ENCODE data around the gene DMRT3.
"Not testable (repeated sequence)": the region's sequence is repeated elsewhere in the genome, so short reads cannot be mapped to it uniquely, and the experiment has no call there.

DMRT3 gene

DNA sequence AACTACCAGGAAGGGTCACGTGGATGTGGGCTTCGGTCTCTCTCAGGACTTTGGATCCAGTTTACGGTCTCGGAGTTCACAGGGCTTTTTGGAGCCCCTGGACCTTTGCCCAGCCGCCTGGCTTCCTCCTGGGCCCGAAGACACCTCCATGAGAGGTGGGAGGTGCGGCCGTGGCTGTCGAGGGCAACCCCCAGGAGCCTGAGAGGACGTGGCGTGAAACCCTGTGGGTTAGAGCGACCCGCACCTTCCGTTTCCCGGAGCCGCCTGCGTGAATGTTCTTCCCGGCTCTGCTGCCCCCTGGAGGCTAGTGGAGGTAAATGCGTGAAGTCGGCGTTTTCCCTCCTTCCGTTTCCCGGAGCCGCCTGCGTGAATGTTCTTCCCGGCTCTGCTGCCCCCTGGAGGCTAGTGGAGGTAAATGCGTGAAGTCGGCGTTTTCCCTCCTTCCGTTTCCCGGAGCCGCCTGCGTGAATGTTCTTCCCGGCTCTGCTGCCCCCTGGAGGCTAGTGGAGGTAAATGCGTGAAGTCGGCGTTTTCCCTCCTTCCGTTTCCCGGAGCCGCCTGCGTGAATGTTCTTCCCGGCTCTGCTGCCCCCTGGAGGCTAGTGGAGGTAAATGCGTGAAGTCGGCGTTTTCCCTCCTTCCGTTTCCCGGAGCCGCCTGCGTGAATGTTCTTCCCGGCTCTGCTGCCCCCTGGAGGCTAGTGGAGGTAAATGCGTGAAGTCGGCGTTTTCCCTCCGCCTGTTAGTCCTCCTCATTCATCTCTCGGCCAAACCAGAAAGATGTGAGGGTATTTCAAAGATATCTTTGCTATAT, 22.1 kb downstream of the DMRT3 start:
- not testable (repeated sequence) for H3K4me3 ChIP-seq (ENCODE audit: low read depth, low read length)

DNA sequence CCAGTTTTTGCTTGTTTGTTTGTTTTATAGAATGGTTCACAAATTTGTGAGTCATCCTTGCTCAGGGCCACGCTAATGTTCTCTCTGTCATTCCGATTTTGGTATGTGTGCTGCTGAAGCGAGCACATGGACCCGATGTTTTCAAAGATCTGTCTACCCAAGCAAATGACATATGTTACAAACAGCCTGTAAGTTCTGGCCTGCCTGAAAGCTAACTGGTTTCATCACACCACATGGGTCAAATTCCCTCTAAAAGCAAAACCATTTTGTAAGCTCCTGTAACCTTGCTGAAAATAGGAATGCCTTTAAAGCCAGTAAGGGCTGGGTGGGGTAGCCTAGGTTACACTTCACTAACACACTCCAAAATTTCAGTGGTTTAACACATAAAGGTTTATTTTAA, 25.4 kb downstream of the DMRT3 start:
- no peak overlapping the region for H3K4me3 ChIP-seq (ENCODE audit: low read depth, low read length)

DNA sequence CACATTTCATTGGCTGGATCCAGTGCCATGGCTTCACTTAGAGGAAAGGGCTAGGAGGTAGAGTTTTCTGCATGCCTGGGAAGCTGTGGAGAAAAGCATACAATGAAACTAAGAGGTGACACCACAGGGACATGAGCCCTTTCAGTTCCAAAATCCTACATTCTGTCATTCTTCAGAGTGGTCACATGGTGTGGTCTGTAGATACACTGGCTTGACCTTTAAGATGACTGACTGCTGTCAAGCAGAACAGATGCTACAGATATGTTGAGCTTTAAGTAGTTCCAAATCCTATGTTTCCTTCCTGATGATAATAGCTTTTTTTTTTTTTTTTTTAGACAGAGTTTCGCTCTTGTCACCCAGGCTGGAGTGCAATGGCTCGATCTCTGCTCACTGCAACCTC, 26.2 kb downstream of the DMRT3 start:
- H3K4me3 ChIP-seq (ENCODE audit: low read depth, low read length), result no peak overlapping the region

DNA sequence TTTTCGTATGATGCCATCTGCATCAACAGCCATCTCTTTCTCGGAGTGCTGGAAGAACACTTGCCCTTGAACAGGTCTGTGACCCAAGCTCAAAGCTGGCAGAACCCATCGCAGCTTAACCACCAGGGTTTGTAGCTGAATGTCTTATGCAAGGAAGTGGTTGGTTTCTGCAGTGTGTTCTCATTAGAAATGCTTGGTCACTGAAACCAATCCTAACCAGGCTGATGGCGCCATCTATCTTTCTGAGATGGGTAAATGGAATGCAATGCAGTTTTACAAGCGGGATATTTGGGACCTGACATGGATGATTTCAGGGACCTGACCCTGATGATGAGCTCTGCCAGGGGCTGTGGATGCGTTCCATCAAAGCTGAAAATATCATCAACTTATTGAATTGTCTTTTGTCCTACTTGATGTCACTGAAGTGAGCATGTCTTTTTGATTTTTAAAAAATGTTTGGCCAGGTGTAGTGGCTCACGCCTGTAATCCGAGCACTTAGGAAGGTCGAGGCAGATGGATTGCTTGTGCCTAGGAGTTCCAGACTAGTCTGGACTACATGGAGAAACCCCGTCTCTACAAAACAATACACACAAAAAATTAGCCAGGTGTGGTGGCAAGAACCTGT, 28.7 kb downstream of the DMRT3 start:
- H3K4me3 ChIP-seq (ENCODE audit: low read depth, low read length), result no peak overlapping the region

DNA sequence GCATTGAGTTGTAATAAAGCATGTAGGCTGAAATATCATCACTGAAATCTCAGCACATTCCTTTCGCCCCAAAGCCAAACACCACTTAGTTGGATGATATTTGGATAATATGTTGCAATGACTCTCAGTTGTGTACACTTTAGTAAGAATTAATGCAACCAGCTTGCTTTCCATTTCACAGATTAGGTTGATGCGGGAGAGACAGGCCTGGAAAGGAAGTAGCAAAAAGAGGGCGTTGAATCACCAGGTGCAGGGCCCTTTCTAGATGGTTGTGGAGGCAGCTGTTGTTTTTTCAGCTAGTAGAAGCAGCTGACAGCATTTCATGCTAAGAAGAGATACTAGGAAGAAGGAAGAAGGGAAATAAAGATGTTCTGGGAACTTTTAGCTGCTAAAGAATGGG, 30.9 kb downstream of the DMRT3 start:
- H3K4me3 ChIP-seq (ENCODE audit: low read depth, low read length), result no peak overlapping the region

DNA sequence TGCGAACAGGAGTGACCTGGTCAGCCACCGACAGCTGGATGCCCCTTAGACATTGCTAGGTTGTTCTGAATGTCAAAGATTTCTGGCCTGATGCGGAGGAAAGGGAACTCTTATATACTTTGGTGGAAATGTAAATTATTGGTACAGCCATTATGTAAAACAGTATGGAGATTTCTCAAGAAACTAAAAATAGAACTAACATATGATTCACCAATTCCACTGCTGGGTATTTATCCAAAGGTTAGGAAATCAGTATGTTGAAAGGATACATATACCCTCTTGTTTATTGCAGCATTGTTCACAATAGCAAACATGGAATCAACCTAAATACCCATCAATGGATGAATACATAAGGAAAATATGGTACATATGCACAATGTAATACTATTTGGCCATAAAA, 31.8 kb downstream of the DMRT3 start:
- no peak overlapping the region for H3K4me3 ChIP-seq (ENCODE audit: low read depth, low read length)

DNA sequence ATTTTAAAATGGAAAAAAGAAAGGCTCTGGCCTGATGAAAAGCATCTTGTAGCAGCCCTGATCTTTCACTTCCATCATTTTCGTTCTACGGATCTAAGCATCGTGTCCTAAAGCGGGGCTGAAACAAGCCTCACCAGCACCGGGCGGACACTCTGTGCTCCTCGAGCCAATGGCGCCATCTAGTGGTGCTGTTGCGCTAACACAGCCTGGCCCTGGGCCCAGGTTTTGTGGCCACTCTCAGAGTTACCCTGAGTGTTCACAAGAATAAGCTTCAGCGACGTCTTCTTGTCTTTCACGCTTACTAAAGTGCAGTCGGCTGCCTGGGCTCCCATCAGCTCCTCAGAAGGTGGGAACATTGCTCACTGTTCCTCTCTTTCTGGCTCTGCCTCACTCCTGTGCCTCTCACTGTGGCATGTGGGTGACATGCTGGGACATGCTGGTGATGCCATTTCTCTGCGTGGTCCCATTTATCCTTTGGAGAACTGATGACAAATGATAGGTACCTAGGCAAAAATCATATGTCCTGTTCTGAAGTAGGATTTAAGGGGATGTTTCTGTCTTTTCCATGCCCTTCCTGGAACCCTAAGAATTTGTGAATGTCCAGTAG, 32.7 kb downstream of the DMRT3 start:
- H3K4me3 ChIP-seq (ENCODE audit: low read depth, low read length), result no peak overlapping the region

DNA sequence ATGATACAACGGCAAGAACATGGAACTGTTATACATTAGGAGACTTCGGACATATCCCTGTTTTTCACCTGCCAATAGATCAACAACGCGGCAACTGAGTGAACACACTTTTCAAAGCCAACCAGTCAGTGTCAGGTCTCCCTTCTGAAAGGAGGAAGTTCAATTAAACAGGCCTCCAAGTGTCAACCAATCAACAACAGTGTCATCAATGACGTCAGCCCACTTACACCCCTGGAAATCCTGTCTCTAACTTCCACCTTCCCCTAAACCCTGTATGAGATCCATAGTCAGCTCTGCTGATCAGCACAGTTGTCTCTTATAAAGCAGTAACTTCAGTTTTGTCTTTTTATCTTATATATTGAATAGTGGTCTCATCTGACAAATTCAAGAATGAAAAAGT, 36.6 kb downstream of the DMRT3 start:
- H3K4me3 ChIP-seq (ENCODE audit: low read depth, low read length), result no peak overlapping the region

DNA sequence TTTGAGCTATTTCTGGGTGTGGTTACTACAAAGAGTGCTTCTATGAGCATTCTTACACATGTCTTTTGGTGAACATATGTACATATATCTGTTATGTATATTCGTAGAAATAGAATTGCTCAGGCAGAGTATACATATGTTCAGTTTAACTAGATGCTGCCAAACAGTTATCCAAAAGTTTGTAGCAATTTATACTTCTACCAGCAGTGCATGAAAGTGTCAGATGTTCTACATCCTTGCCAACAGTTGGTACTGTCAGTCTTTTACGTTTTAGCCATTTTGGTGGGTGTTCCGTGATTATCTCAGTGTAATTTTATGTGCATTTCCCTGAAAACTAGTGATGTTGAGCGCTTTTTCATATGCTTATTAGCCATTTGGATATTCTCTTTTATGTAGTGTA, 37.8 kb downstream of the DMRT3 start:
- H3K4me3 ChIP-seq (ENCODE audit: low read depth, low read length), result no peak overlapping the region

DNA sequence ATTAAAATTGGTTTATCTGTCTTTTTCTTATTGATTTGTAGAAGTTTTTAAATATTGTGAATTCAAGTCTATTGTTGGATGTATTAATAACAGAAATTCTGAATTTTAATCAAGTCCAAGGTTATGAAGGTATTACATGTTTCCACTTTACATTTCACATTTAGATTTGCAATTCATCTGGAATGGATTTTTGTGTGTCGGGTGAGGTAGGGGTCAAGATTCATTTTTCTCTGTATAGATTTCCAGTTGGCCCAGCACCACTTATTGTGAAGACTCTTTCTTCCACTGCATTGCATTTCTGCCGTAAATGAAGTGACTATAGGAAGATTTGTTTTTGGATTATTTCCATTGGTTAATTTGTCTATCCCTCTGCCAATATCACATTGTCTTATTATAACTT, 38.2 kb downstream of the DMRT3 start:
- H3K4me3 ChIP-seq (ENCODE audit: low read depth, low read length), result no peak overlapping the region

DNA sequence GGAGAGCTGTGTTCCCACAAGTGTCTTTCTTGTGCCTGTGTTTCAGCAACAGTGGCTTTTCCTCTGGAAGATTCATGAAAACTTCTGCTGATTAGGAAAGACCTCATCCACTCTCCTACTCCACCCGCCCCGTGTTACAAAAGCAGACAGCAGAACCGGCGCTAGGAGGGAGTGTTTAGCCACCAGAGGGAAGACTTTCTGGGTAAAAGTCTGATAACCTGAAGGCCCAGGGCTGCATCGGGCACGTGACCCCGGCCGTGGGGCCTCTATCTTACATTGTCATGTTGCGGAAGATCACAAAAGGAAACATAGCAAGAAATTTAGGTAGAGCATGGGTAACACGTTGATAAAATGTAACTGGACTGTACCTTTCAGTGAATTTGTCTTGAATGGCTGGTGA, 41.7 kb downstream of the DMRT3 start:
- H3K4me3 ChIP-seq (ENCODE audit: low read depth, low read length), result no peak overlapping the region

DNA sequence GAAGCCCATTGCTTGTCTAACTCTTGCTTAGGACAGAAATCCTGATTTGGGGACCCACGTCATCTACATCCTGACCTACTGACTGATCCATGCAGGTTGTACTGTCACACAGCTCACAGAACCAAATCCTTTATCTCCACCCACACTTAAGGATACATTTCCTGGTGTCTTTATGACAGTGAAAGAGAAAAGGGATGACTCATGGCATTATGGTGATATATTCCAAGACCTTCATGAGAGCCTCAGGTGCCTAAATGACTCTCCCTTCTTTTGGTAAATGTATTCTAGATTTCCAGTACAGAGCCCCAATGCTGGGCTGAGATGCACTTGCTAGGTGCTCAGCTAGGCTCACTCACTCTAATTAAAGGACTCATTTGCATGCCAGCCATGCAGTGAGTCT, 47.7 kb downstream of the DMRT3 start:
- H3K4me3 ChIP-seq (ENCODE audit: low read depth, low read length), result no peak overlapping the region

DNA sequence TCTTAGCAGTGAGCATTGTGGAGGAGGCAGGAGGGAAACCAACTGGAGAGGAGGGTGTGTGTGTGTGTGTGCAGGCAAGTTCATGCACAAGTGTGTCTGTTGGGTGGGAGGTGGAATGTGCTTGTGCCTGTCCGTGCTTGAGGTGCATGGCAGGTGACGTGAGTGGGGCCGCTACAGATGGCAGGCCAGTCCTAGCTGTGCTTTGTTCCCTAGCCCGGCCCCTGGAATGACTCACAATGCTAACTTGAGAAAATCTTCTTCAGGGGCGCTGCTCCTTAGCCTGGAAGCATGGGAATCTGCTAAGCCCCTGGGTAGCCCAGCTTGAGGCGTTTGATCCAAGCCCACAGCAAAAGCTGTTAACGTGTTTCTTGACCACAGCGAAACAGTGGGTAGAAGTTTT, 48.7 kb downstream of the DMRT3 start:
- H3K4me3 ChIP-seq (ENCODE audit: low read depth, low read length), result no peak overlapping the region

DNA sequence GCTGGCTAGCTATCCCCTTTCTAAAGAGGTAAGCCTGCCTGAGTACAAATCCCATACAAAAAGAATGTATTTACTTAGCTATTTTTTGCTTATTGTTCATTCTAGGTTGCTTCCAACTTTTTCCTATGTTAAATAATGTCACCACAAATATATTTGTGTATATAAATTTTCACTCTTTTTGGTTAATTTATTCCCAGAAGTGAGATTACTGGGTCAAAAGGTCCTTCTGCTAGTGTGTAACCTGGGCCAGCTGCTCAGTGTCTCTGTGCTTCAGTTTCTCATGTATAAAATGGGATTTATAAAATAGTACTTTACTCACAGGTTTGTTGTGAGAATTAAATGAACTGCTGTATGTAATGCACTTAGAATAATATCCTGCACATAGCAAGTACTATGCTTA, 49.8 kb downstream of the DMRT3 start:
- H3K4me3 ChIP-seq (ENCODE audit: low read depth, low read length), result no peak overlapping the region

DNA sequence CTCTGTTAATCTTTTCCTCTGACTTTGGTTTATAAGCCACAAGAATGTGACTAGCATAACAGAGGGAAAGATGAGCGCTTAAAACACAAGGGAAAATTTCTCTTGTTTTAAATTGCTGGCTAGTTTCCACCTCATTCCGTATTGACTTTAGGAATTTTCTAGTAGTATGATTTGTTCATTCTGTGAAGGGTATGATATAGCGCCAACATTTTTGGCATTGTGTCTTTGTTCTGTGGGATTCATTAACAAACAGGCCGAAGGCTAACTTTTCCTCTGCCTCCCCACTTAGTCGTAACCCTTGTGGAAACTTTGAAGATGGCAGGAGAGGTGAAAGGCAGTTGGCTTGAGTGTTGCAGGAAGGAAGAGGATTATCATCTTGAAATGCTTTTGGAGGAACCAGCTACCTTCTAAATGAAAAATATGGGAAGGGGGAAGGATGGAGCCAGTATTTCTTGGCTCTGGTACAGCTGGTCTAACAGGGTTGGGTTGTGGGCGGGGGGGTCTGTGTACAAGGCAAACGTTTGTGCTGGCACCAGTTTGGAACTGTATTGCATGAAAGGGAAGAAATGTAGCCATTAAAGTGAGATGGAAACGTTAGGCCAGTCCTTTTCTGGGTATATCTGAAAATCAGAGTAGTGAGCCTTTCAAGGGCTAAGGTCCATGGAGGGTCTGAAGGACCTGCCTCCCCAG, 52.2 kb downstream of the DMRT3 start:
- H3K4me3 ChIP-seq (ENCODE audit: low read depth, low read length), result no peak overlapping the region

DNA sequence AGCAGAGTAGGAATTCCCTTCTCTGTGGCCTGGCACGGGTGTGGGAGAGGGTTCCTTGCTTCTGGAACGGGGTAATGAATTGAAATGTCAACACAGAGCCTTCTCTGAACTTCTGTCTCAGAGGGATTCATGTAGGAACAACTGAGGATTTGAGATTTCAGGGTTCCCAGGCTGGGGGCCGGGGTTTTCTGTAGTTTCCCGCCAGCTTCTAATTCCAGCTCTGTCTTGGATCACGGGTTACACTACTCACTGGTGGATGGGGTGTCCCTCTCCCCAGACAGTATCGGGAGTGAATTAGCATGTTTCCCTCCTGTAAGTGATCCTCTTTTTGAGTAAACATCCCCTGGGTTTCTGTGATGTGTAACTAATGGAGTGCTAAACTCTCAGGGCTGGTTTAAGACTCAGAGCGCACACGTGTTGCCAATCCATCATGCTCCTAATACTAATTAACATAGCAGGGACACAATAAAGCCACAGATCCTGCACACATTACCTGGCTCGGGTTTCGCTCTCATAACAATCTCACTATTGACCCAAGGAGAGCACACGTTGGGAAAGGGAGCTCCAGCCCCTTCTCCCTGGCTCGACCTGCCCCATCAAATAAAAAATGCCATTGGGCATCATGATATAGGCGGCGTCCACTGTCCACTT, 55.6 kb downstream of the DMRT3 start:
- H3K4me3 ChIP-seq (ENCODE audit: low read depth, low read length), result no peak overlapping the region

DNA sequence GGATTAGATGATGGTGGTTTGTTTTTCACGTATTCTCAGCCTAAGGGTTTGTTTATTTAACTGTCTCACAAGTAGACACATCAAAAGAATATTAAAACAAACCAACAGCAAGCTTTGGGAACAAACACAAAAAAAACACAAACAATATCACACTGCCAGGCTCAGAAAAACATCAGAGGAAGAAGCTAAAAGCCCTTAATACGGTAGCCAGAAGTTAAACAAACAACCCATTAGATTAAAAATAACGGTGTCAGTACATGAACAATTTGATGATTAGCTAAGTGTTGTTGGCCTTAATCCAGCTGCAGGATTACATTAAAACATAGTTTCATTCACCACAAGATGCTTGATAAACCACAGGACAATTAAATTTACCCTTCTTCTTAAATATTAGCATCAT, 57.8 kb downstream of the DMRT3 start:
- H3K4me3 ChIP-seq (ENCODE audit: low read depth, low read length), result no peak overlapping the region

DNA sequence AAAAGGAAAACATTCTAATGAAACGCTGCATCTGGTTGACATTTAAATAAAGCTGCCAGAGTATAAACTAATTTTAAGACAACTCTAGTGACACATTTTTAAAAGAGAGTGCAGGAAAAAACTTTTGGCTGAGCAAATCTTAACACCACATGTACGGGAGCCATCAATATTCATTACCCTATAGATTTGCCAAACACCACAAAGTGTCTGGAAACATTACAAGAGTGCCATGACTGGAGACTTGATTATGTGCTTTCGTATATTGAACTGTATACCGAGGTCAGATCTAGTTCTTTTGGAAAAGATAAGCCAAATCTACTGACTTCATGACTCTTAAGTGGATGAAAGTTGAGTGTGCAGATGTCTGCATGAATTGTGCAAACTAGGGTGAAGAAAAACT, 63.1 kb downstream of the DMRT3 start:
- H3K4me3 ChIP-seq (ENCODE audit: low read depth, low read length), result no peak overlapping the region
